ENCODE data around the gene ZBTB37.
A peak's percentile ranks its signal among the peaks of the same experiment; 100 is the strongest.
"Not testable (repeated sequence)": the region's sequence is repeated elsewhere in the genome, so short reads cannot be mapped to it uniquely, and the experiment has no call there.

ZBTB37 gene

DNA sequence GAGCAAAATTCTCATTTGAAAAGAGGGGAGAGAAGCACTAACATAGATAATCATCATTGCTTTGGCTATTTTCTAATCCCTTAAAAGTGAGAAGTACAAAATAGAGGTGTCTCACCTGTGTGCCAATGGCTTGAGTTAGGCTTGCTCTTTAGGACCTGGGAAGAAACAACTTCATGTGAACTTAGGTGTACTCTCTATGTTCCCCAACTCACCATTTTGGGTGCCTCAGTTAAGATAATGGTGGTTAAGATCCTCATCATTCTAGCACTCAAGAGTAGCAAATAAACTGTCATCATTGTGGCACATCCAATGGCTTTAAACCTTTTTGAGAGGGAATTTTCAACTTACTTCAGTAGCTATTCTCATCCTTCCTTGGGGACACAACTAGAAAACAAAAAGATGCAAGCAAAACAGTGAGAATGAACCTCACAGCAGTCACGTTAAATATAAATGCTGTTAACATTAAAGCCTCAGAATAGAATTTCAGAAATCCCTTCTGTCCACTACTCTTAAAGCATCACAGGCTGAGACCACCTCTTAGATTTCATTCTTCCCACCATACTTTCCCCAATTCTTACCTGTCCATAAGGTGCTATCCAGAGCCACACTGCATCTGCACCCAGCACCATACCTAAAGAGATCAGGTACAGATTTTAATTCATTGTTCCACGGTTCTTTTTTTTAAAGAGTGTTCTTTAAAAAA lies 1.6 kb upstream of the ZBTB37 start:
- no peak for DNase-seq

DNA sequence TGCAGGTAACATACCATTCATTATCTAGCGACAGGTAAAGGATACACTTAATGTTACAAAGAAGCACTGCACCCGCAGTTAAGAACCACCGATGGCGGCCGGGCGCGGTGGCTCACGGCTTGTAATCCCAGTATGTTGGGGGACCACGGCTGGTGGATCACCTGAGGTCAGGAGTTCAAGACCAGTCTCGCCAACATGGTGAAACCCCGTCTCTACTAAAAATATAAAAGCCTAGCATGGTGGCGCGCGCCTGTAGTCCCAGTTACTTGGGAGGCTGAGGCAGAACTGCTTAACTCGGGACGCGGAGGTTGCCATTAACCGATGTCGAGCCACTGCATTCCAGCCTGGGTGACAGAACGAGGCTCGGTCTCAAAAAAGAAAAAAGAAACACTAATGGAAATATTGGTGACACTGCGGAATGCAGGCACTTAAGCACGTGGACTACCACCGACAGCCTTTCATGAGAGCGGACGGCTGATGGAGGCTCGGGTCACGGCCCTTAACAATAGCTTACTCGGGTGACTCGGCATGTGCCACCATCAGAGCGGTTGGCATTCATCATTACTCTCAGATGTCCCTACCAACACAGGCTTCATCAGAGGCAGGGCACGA lies 933 bp upstream of the ZBTB37 start:
- DNase-seq: no peak

- DNase-seq: peak; percentile 98
Observed at GRCh38 chr1:173867753-173868265, 371 bp upstream of the ZBTB37 start, which contains the start of gene GAS5. TSS of gene GAS5 (minus strand) at chr1:173867989.

DNA sequence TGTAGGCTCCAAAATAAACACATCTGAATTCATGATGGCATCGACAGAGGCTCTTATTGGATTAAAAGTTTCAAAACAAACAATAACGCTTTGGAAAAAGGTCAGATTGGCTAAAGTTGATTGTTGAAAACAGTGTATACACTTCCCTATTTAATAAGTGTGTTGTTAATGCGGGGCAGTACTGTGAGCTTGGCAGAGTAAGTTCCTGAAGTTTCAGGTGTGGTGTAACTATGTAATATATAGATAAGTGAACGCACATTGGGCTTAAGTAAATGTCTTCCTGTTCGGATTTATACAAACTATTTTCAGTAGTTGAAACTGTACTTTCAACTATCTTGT lies 810 bp downstream of the ZBTB37 start:
- DNase-seq: no peak

DNA sequence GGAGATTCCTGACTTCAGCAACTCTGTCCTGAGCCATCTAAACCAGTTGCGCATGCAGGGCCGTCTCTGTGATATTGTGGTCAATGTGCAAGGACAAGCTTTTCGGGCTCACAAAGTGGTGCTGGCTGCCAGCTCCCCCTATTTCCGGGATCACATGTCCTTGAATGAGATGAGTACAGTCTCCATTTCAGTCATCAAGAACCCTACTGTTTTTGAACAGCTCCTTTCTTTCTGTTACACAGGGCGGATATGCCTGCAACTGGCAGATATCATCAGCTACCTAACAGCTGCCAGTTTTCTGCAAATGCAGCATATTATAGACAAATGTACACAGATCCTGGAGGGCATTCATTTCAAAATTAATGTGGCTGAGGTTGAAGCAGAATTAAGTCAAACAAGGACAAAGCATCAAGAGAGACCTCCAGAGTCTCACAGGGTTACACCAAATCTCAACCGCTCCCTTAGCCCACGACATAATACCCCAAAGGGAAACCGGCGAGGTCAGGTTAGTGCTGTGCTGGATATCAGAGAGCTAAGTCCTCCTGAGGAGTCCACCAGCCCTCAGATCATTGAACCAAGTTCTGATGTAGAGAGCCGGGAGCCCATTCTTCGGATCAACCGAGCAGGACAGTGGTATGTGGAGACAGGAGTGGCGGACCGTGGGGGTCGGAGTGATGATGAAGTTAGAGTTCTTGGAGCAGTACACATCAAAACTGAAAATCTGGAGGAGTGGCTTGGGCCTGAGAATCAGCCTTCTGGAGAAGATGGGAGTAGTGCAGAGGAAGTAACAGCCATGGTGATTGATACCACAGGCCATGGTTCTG lies 2.3 kb downstream of the ZBTB37 start:
- DNase-seq: no peak

DNA sequence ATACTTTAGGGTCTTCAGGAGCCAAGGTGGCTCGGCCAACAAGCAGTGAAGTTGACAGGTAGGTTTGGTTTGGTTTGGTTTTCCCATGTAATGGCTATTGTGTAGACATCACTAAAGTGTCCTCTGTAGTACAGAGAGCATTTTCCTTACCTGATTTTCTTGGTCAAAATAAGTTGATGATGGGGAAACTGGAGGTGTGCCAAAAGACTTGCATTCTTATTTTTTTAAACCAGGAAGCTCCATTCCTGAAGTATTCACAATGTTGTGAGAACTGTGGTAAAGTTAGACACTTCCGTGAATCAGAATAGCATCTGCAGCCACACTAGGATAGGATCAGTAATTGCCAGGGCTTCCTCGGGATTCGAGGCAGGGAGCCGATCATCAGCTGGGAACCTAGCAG lies 2.9 kb downstream of the ZBTB37 start:
- DNase-seq: no peak

DNA sequence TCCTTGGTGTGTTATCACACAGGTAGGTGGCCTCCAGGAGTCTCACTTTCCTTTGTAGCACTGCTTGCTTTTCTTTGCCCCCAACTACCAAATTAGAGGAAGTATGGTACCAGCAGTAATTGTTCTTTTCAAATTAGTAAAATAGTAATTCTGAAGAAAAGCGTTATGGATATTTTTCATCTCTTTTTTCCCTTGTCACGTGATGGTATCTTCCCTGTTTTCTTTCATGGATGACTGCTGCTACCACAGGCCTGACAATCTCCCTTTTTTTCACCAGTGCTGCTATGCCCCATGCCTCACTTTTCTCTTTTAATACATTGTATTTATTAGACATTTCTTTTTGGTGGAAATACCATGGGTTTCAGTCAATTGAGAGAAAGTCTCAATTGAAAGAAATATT lies 3.3 kb downstream of the ZBTB37 start:
- no peak for DNase-seq

DNA sequence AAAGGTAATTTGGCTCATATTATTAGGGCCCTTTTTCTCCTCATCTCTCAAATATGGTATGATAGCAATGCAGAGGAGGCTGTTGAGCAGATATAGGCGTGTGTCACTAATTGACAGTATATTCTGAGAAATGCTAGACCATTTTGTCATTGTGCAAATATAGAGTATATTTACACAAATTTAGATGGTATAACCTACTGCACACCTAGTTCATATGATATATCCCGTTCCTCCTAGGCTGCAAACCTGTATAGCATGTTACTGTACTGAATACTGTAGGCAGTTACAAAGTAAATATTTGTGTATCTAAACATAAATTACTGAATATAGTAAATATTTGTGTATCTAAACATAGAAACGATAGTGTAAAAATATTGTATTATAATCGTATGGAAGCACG lies 8.6 kb downstream of the ZBTB37 start:
- DNase-seq: no peak

DNA sequence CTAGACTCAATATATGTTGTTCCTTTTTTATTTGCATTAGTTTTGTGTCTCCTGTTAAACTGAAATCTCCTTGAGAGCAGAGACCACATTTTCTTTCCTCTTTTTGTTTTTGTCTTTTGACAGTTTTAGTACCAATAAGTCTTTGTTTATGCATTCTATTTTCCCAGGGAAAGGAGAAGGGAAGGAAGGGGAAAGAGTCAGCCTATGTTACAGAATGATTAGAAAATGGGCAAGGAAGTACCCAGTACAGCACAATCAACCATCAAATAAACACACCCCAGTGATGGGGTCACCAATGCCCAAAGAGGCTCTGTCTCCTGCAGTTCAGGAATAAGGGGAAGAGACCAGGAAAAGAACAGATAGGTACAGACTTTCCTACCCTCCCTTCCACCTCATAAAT lies 10.1 kb downstream of the ZBTB37 start:
- no peak for DNase-seq

DNA sequence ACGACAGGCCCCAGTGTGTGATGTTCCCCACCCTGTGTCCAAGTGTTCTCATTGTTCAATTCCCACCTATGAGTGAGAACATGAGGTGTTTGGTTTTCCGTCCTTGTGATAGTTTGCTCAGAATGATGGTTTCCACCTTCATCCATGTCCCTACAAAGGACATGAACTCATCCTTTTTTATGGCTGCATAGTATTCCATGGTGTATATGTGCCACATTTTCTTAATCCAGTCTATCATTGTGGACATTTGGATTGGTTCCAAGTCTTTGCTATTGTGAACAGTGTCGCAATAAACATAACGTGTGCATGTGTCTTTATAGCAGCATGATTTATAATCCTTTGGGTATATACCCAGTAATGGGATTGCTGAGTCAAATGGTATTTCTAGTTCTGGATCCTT lies 12.9 kb downstream of the ZBTB37 start:
- not testable (repeated sequence) for DNase-seq

GRCh38 chr1:173884701-173885100 lies 16.5 kb downstream of the ZBTB37 start:
- DNase-seq: no peak

DNA sequence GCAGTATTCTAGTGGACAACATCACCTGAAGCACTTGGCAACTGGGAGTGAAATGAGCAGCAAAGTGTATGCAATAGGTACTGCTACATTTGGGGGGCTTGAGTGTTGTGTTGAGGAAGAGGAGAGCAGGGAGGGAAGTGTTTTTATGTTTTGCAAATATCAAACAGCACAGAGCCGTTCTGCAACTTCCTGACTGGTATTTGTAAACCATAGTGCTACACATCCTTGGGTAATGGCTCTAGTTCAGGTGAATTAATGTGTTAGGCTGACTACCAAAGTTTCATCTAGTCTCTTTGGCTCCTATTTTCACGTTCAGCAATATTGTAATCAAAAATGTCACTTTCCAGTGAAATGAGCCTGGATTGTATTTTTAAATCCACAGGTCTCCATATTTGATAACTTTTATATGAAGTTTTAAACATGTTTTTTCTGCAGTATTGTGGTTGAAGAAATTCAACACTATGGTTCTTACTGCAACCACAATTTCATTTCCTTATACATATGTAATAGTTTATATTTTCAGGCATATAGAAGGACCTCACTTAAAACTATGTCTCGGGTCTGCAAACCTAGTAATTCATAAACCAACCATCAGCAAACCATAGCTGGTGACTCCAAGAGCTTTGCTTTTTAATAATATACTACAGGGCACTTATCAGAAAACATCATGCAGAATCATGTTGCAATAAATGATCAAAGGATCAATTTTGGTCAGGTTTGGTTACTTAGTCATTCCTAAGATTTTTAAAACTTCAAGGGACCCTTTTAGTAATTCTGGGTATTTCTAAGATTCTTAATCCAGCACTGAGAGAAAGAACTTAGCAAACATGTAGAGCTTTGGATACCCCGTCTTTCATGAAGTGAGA lies 18.8 kb downstream of the ZBTB37 start:
- DNase-seq: no peak

DNA sequence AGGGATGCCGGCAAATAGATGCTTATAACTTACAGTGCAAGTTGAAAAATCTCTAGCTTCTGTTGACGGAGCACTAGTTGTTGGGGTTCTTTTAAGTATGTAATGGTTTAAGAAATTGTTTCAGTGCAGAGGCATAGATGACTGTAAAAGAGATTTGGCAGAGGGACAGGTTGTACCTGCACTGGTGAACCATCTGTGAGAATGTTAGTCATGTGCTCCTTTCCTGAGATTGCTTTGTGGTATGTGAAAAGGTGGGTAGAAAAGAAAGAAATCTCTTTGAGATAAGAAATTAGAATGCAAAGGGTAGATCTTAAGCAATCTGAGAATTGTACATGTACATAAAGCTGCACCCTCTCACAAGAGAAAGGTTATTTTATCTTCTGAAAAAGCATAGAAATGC lies 19.4 kb downstream of the ZBTB37 start:
- DNase-seq: no peak

DNA sequence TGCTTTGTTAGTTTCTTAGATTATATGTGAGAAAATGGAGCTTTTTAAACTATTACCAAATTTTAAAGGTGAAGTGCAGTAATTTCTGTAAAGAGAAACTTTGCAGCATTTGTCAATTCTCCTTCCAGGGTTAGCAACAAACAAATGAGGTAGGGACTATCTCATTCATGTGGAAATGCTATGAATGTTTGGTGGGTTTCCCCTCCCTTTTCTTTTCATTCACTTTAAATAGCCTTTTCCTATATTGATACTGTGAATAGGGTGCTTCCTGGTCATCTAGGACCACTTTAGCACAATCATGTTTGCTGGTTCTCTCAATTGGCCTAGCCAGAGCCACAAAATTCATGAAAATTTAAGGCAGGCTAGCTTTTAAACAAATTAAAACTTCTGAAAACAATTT lies 20.6 kb downstream of the ZBTB37 start:
- DNase-seq: no peak

- no peak for DNase-seq
Observed at GRCh38 chr1:173889885-173890284, 21.7 kb downstream of the ZBTB37 start.

- DNase-seq: no peak
Observed at GRCh38 chr1:173893611-173894010, 25.4 kb downstream of the ZBTB37 start.

- no peak for DNase-seq
Observed at GRCh38 chr1:173894189-173894588, 26.0 kb downstream of the ZBTB37 start.

DNA sequence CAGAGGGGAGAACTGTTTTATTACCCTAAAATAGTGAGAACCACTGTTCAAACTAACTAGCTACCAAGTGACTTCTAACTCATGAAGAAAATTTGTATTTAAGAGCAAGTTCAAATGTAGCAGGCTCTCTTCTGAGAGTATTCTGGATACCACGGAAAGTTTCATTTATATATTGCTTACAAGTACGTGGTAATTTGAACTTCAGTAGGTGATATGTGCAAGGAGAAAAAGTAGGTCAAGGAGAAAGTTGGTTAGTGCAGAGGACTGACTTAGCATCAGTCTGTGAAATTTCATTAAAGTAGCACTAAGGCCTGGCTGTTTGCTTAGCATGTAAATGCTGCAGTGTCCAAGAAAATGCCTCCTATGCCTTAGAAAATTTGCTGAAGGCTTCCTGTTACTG lies 32.2 kb downstream of the ZBTB37 start:
- DNase-seq: no peak

DNA sequence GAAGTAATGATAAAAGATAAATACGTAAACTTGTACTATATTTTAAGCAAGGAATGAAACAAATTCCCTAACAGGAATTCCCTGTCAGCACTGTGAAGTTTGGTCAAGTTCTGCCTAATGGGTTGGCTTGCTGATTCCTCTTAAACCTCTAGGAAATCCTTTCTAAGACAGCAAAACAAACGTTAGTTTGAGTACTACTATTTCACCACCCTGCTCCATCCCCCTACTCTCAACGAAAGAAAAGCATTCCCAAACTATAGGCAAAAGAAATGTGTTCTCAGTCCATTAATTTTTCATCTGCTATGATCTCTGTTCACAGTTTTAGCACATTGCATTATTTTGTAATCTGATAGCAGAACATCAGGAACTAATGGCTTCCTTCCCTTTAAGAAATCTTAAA lies 32.8 kb downstream of the ZBTB37 start:
- no peak for DNase-seq

GRCh38 chr1:173903827-173904531 lies 35.8 kb downstream of the ZBTB37 start:
- no peak for DNase-seq

GRCh38 chr1:173913111-173913510 lies 44.9 kb downstream of the ZBTB37 start:
- DNase-seq: no peak

DNA sequence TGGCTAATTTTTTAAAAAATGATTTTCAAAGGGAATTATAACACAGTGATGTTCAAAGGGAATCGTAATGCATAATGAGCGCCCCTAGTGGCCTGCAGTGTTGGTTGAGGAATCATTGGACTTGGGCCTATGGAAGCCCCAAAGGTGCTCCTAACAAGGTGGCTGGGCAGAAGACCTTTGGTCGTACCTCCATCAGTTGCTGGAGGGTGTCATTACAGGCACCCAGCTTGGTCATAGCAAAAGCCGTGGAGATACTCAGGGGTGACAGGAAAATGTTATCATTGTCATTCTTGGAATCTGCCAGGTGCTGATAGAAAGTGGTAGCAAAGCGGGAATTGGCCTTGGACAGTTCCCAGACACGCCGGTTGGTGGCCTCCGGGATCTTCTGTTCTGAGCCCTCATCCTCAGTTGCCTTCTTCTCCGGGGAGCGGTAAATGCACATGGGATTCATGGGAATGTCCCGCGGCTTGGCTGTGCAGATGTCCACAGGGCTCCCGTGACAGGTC lies 46.2 kb downstream of the ZBTB37 start:
- DNase-seq: no peak
